ENCODE measurements around the gene SLC29A1. TPM values are rescaled to one million over a fixed set of nuclear protein-coding genes. Genes with fewer than 3 reads are reported as not detected.

The SLC29A1 gene
- total RNA-seq, 1 experiment from 2014 or later: 81.3 TPM

DNA sequence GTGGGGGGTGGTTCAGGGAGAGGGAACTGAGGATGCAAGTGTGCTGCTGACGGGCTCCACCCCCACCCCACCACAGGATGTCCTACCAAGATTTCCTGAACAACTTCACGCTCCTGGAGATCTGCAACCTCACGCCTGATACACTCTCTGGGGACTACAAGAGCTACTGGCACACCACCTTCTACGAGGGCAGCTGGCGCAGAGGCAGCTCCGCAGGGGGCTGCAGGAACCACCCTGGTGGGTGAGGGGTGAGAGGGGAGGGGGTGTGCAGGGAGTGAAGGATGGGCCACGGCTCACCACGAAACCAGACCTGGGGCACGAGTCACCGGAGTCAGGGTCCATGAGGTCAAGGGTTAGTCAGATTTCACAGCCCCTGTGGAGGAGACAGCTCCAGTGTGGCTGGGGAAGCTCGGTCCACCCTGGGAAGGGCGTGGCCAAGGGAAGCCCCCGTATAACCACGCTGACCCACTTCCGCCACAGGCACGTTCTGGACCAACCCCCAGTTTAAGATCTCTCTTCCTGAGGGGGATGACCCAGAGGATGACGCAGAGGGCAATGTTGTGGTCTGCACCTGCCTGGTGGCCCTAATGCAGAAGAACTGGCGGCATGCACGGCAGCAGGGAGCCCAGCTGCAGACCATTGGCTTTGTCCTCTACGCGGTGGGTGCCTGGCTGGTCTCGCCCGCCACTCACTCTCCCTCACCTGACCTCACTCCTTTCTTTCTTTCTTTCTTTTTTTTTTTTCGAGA, 46.5 kb upstream of the SLC29A1 start:
- TF ChIP-seq, protein P1, sequence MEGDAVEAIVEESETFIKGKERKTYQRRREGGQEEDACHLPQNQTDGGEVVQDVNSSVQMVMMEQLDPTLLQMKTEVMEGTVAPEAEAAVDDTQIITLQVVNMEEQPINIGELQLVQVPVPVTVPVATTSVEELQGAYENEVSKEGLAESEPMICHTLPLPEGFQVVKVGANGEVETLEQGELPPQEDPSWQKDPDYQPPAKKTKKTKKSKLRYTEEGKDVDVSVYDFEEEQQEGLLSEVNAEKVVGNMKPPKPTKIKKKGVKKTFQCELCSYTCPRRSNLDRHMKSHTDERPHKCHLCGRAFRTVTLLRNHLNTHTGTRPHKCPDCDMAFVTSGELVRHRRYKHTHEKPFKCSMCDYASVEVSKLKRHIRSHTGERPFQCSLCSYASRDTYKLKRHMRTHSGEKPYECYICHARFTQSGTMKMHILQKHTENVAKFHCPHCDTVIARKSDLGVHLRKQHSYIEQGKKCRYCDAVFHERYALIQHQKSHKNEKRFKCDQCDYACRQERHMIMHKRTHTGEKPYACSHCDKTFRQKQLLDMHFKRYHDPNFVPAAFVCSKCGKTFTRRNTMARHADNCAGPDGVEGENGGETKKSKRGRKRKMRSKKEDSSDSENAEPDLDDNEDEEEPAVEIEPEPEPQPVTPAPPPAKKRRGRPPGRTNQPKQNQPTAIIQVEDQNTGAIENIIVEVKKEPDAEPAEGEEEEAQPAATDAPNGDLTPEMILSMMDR (IDR thresholded peaks at IDR 0.05; ENCODE audit: insufficient read depth in 1 of 2, low read depth in 1 of 2, low read length in 1 of 2, severe bottlenecking in 1 of 2, unreplicated experiment in 1 of 2): no peak
- ChIA-PET CTCF (interaction anchor here (0.5 to 0.7 kb wide), 2 partner anchors 42 to 94 kb away, joined by 4 to 6 read pairs; no protein-coding TSS in a partner anchor), POLR2A (no interaction called here)
- Histone ChIP-seq H3K9me3 (no peaks in the 10 kb centered on the region), H3K4me1 (peaks cover 8% of the 10 kb centered on the region; the same call in 1 of the 2 replicates), H3K36me3 (ENCODE audit: control insufficient read depth, insufficient read depth, low read length) (no peaks in the 10 kb centered on the region), H3K27me3 (replicated peaks; ENCODE audit: control insufficient read depth, insufficient read depth, low read length) (no peaks in the 10 kb centered on the region), H3K4me3 (ENCODE audit: low read depth, low read length) (no peak overlapping the region)
- H3K27ac Mint-ChIP-seq (ENCODE audit: unreplicated experiment): no peak overlapping the region
- peaks cover 8% of the 10 kb centered on the region for H3K4me1 Mint-ChIP-seq (ENCODE audit: low read depth, unreplicated experiment)
- intact Hi-C loops (cut with micrococcal nuclease; ENCODE audit: unreplicated experiment): no loop called here
- DNase-seq: no peak
- no peaks in the 10 kb centered on the region for H3K36me3 Mint-ChIP-seq (ENCODE audit: insufficient read depth, unreplicated experiment)
- BruUV-seq (replicated peaks): no TSS peak
- no peak overlapping the region for H3K4me3 Mint-ChIP-seq (ENCODE audit: unreplicated experiment)
- H3K27me3 Mint-ChIP-seq (ENCODE audit: insufficient read depth, unreplicated experiment): no peaks in the 10 kb centered on the region
- H3K9me3 Mint-ChIP-seq (ENCODE audit: unreplicated experiment): no peaks in the 10 kb centered on the region

- ChIA-PET CTCF (interaction anchor here (0.7 kb wide), 1 partner anchor 95 kb away, joined by 4 read pairs; no protein-coding TSS in a partner anchor), POLR2A (no interaction called here)
- no peak overlapping the region for H3K27ac Mint-ChIP-seq (ENCODE audit: unreplicated experiment)
- H3K4me3 ChIP-seq (ENCODE audit: low read depth, low read length): no peak overlapping the region
- intact Hi-C loops (cut with micrococcal nuclease; ENCODE audit: unreplicated experiment): no loop called here
- BruUV-seq (replicated peaks): no TSS peak
- H3K9me3 ChIP-seq: no peaks in the 10 kb centered on the region
- H3K27me3 ChIP-seq (replicated peaks; ENCODE audit: control insufficient read depth, insufficient read depth, low read length): no peaks in the 10 kb centered on the region
- H3K4me1 Mint-ChIP-seq (ENCODE audit: low read depth, unreplicated experiment): peaks cover 8% of the 10 kb centered on the region
- no peaks in the 10 kb centered on the region for H3K27me3 Mint-ChIP-seq (ENCODE audit: insufficient read depth, unreplicated experiment)
- H3K4me1 ChIP-seq: peaks cover 3% of the 10 kb centered on the region; the same call in 1 of the 2 replicates
- no peaks in the 10 kb centered on the region for H3K36me3 Mint-ChIP-seq (ENCODE audit: insufficient read depth, unreplicated experiment)
- no peaks in the 10 kb centered on the region for H3K36me3 ChIP-seq (ENCODE audit: control insufficient read depth, insufficient read depth, low read length)
- DNase-seq: peak; percentile 30 to 66
- no peak overlapping the region for H3K4me3 Mint-ChIP-seq (ENCODE audit: unreplicated experiment)
- H3K9me3 Mint-ChIP-seq (ENCODE audit: unreplicated experiment): no peaks in the 10 kb centered on the region
- TF ChIP-seq, protein P1 (IDR thresholded peaks at IDR 0.05; ENCODE audit: insufficient read depth in 1 of 2, low read depth in 1 of 2, low read length in 1 of 2, severe bottlenecking in 1 of 2, unreplicated experiment in 1 of 2): no peak
Measured at GRCh38 chr6:44177691-44178423, 45.5 kb upstream of the SLC29A1 start.

DNA sequence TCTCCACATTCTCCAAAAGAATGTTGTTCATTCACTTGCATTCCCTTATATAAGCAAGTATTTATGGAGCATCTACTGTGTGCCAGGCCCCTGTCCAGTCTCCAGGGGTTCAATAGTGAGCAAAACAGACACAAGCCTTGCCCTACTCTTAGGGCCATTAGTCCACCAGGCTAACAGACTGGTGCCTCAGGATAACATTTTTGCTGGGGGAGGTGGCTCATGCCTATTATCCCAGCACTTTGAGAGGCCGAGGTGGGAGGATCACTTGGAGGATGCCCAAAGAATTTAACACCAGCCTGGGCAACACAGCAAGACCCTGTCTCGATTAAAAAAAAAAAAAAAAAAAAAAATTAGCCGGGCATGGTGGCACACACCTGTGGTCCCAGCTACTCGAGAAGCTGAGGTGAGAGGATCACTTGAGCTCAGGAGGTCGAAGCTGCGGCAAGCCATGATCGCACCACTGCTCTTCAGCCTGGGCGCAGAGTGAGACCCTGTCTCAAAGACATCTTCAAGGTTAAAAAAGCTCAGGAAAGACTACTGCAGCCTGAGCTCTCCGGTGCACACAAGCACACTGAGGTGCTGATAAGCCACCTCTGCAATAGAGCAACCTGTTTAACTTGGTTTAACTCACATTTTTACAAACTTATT, 44.8 kb upstream of the SLC29A1 start:
- H3K27me3 Mint-ChIP-seq (ENCODE audit: insufficient read depth, unreplicated experiment): no peaks in the 10 kb centered on the region
- no peaks in the 10 kb centered on the region for H3K9me3 Mint-ChIP-seq (ENCODE audit: unreplicated experiment)
- Histone ChIP-seq H3K27me3 (replicated peaks; ENCODE audit: control insufficient read depth, insufficient read depth, low read length) (no peaks in the 10 kb centered on the region), H3K9me3 (no peaks in the 10 kb centered on the region), H3K36me3 (ENCODE audit: control insufficient read depth, insufficient read depth, low read length) (no peaks in the 10 kb centered on the region), H3K4me3 (ENCODE audit: low read depth, low read length) (no peak overlapping the region), H3K4me1 (no peaks in the 10 kb centered on the region)
- POLR2A ChIA-PET: no interaction called here
- intact Hi-C loops (cut with micrococcal nuclease; ENCODE audit: unreplicated experiment): no loop called here
- no peaks in the 10 kb centered on the region for H3K36me3 Mint-ChIP-seq (ENCODE audit: insufficient read depth, unreplicated experiment)
- DNase-seq: no peak
- BruUV-seq (replicated peaks): no TSS peak
- H3K4me1 Mint-ChIP-seq (ENCODE audit: low read depth, unreplicated experiment): peaks cover 8% of the 10 kb centered on the region
- CTCF ChIA-PET: interaction anchor here (0.7 to 1.4 kb wide), 2 partner anchors 41 to 59 kb away, joined by 3 read pairs; no protein-coding TSS in a partner anchor
- H3K27ac Mint-ChIP-seq (ENCODE audit: unreplicated experiment): no peak overlapping the region
- no peak overlapping the region for H3K4me3 Mint-ChIP-seq (ENCODE audit: unreplicated experiment)
- TF ChIP-seq, protein P1 (IDR thresholded peaks at IDR 0.05; ENCODE audit: insufficient read depth in 1 of 2, low read depth in 1 of 2, low read length in 1 of 2, severe bottlenecking in 1 of 2, unreplicated experiment in 1 of 2): no peak
